ENCODE data around the gene DGKB.

- TF ChIP-seq GATA2 (IDR thresholded peaks at IDR 0.05; ENCODE audit: low read depth, low read length) (no peak), GATA3 (IDR thresholded peaks at IDR 0.05; ENCODE audit: low read depth, low read length) (no peak)
Observed at GRCh38 chr7:14697684-14698083, 204.9 kb downstream of the DGKB start.
